G401 (cell line): ENCODE results near the gene NEK6. TPM values are rescaled to one million over a fixed set of nuclear protein-coding genes. Genes with fewer than 3 reads are reported as not detected.

Experiments
- DNase-seq: peaks from one replicate; pipeline ENCODE4 v3.0.0-alpha.2; 2015; ENCODE audit warnings: low spot score
- in situ Hi-C: cut with HindIII; loops from 2 replicates; pipeline ENCODE4 v1.10.0; 2016; ENCODE audit warnings: low sequenced_read_pairs, mixed read lengths
- total RNA-seq: library from RNA; depleted of rRNA; stranded (reverse); fragments of >200 nt; shearing (Covaris generic); gene quantifications from 2 replicates; pipeline ENCODE4 v1.2.3, GENCODE V29; 2014; rRNA removed

NEK6 gene
- 26.6 and 41.2 TPM in 2 replicates for total RNA-seq

DNA sequence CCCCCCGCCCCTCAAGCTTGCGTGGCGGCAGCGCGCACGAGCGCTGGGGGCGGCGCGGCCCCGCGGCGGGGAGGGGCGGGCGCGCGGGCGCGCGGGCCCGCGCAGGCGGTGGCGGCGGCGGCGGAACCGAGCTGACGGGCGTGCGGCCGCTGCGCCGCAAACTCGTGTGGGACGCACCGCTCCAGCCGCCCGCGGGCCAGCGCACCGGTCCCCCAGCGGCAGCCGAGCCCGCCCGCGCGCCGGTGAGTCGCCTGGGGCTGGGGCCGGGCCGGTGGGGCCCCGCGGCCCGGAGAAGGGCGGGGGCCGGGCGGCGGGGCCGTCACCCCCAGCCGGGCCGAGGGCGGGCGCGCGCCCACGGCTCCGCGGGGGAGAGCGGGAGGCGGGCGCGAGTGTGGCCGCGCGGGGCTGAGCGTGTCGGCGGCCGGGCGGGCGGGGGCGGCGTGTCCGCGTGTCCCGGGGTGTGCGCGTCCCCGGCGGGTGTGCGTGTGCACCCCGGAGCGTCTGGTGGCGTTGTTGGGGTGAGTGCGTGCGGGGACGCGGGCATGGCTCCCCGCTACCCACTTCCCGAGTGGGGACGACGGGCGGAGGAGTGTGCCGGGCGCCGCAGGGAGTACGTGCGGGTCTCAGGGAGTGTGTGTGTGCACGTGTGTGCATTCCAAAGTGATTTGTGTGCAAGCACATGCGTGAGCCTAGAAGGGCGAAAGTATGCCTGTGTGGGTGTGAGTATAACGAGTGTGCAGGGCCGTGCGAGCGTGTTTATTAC lies at the start of gene NEK6:
Gene NEK6, plus strand, starts transcription at position 106 of the 763 bp plus-strand sequence. CDS start 44,016 bp downstream, outside the sequence.
- DNase-seq, result no peak
- in situ Hi-C loops, result no loop called here

DNA sequence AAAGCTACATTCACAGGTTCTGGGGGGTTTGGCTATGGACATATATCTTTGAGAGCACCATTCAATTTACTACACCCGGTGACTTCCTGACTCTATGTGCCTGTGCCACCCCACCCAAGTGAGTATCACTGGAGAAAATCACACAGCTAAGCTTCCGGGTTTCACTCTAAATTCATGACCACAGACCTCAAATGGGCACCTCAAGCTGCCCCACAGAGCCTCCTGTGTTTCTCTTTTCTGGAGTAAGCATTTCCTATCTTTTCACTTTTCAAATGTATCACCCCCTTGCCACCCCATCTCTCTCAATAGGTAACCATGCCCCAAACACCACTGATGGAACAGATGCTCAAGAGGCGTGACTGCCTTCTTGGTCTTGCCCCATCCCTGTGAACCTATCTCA lies 49.2 kb upstream of the NEK6 start:
- DNase-seq, result no peak
- in situ Hi-C loops, result no loop called here

DNA sequence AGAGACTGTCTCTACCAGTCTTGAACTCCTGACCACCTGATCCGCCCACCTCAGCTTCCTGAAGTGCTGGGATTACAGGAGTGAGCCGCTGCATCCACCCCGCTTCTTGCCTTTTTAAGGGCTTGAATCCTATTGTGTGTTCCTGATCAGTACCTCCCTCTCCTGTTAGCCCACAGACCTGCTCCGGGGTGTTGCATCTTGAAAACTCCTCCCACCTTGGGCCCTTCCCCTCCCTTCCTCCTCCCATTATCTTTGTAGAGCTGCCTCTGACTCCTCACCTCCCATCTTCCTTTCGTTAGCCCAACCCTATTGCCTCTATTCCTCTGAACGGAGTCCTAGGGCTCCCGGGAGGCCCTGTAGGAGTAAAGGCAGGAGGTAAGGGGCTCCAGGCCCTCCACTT lies 48.5 kb upstream of the NEK6 start:
- in situ Hi-C loops, result no loop called here

DNA sequence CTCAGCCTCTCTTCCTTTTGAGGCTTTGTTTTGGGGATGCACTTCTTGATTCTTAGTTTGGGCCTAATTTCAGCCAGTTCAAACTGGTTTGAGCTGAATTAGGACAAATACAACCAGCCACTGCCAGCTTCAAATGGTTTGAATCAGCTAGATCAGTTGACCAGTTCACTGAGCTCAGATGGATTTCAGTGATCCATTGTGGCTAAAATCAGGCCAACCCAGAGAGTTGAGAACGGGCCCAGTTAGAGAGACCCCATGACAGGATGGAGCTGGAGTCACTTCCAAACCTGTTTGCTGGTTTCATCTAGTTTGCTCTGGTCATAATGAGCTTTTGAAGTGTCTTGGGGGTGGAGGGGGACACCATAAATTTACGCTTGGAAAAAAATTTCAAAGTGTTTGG lies 48.0 kb upstream of the NEK6 start:
- DNase-seq, result no peak
- in situ Hi-C loops, result no loop called here

More for the DNA sequence above, 48.5 kb upstream of the NEK6 start:
- DNase-seq, result no peak

DNA sequence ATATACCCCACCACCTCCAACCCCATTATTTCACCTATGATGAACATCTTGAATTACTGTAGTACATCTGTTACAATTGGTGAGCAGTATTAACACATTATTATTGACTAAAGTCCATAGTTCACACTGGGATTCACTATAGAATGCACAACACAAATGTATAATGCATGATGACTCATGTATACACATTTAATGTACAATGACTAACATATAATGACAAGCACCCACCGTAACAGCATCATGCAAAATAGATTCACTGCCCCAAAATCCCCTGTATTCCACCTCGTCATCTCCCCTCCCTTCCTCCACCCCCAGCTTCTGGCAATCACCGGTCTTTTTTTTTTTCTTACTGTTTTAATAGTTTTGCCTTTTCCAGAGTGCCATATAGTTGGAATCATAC lies 47.1 kb upstream of the NEK6 start:
- no peak for DNase-seq
- in situ Hi-C loops, result no loop called here

DNA sequence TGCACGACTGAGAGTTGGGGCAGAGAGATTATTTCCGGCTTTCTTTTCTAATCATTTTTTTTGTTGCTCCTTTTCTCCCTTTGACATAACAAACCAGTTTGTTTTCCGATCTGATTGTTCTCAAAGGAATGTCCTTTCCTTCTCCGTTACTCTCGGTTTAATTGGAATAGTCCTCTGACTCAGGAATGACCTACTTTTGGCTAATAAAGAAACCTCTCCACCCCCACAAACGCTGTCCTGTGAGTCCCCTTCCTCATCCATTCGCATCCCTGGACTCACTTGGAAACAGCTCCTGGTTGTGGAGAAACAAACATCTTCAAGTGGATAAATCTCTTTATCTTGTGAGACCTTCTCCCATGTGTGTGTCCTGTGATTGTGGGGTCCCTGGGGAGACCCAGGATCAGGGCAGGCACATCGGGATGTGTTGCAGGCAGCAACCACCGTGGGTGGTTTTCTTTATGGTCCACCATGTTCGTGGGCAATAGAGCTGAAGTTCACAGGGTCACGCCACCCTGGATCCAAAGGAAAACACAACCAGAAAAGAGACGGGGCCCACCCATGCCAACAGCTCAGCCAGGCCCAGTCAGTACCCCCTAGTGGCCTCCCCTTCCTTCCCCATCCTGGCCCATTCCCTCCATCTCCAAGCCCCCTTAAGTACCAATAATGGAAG lies 45.2 kb upstream of the NEK6 start:
- no peak for DNase-seq
- in situ Hi-C loops, result no loop called here

DNA sequence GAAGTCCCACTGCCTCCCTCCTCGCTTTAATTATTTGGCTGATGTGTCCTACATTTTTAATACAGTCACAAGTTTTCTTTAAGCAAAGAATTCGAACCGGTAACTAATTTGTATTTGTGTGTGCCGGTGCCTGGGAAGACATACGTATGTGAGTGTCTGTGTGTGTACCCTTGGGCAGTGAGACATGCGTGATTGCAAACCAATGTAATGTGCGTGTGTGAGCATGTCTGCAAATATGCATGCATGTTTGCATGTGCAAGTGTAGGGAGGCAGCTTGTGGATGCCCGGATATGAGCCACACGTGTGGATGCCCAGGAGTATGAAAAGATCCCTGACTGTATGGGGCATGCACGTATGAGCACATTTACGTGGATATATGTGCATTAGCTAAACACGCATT lies 44.4 kb upstream of the NEK6 start:
- in situ Hi-C loops, result no loop called here
- no peak for DNase-seq

DNA sequence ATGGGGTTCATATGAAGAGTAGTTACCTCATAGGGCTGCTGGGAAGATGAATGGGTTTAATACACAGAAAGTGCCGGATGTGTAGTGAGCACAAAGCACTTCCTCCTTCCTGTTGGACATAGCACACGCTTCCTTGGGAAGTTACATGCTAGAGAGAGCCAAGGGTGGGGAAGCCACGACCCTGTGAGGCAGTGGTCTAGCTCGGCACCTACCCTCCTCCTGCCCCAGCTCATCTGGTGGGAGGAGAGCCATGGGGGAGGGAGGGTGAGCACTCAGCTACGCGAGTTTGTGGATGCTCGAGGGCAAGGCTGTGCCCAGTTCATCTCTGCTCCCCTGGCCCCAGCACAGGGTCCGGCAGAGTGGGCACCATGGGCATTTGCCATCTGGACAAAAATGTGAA lies 43.6 kb upstream of the NEK6 start:
- in situ Hi-C loops, result no loop called here
- no peak for DNase-seq

DNA sequence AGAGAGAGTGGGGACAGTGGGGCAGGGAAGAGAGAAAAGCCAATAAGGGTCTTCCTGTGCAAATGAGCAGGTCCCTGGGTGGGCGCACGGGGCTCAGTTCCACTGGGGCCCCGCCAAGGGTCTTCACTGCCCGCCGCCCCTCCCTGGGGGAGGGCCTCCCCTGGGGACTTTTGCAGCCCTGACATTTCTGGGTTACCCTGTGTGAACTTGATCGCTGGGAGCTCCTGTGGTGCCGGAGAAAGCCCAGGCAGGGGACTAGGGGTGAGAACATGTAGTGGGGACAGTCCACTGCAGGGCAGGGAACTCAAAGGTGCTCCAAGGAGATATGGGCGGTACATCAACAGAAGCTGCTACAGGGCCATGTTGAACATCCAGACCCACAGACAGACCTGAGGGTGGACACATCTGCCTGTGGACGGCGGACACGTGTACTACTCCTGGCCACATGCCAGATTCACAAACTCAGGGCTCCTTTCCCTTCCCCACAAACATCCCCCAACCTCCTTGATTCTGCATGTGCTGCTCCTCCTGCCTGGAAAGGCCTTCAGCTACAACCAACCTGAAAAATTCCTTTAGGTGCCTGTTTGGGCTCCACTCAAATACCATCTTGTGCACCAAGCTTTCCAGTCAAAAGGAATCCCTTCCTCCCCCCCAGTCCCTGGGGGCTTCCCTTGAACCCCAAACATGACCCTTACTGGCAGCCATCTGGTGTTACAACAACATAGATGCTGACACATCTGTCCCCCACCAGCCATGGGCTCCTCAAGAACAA lies 43.0 kb upstream of the NEK6 start:
- in situ Hi-C loops, result no loop called here
- DNase-seq, result no peak

DNA sequence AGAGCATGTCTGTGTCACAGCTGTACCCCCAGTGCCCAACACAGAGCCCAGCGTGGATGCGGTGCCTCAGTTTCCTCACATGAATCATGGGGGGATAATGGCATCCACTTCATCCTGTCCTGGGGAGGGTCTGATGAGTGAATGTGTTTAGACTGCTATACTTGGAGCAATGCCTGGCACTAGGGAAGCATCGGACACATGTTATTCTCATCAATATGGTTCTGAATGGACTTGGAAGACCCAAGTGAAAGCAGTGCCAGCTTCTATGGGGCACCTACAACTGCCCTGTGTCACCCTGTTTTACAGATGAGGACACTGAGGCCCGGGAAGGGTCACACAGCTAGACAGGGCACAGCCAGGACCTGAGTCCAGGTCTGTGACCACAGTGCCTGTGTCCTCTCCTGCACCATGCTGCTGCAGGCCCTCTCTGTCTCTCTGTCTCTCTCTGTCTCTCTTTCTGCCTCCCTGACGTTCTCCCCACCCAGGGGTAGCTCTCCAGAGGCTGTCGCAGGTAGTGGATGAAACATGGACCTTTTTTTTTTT lies 42.3 kb upstream of the NEK6 start:
- in situ Hi-C loops, result no loop called here
- no peak for DNase-seq

DNA sequence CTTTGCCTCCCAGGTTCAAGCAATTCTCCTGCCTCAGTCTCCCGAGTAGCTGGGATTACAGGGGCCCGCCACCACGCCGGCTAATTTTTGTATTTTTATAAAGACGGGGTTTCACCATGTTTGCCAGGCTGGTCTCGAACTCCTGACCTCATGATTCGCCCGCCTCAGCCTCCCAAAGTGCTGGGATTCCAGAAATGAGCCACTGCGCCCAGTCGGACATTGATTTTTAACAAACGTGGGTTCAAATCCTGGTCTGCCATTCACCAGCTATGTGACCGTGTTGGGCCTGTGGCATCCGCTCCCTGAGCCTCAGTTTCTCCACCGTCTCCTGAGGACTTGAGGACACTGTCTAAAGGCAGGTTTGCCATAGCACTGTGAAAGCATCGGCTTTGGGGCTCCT lies 41.8 kb upstream of the NEK6 start:
- in situ Hi-C loops, result no loop called here

DNA sequence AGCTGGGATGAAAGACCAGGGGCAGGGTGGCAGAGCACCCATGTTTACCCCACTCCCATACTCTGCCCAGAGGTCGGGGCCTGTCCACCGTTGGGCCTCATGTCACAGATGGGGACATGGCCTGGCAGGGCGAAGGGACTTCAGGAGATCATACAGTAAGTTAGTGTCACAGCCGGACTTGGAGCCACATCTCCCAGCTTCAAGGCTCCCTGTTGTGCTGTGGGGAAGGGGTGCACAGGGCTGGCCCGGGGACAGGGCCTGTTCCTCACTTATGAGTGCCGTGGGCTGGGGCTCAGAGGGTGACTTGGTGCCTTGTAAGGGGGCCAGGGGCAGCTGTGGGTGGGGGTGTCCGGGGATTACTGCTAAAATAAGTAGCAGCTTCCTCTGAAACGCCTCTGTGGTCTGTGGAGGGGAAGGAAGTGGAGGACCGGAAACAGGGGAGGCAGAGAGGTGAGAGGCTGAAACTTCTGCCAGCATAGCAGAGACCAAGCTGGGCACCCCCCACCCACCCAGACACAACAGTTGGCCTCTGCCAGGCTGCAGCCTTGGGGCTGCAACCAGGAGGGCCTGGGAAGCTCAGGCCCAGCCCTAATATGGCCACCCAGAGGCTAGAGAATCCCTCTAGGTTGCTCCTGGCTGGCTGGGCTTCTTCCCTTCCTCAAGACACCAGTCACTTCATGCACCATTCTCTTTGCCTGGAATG lies 41.1 kb upstream of the NEK6 start:
- in situ Hi-C loops, result no loop called here
- no peak for DNase-seq

More for the DNA sequence above, 41.8 kb upstream of the NEK6 start:
- DNase-seq, result no peak

DNA sequence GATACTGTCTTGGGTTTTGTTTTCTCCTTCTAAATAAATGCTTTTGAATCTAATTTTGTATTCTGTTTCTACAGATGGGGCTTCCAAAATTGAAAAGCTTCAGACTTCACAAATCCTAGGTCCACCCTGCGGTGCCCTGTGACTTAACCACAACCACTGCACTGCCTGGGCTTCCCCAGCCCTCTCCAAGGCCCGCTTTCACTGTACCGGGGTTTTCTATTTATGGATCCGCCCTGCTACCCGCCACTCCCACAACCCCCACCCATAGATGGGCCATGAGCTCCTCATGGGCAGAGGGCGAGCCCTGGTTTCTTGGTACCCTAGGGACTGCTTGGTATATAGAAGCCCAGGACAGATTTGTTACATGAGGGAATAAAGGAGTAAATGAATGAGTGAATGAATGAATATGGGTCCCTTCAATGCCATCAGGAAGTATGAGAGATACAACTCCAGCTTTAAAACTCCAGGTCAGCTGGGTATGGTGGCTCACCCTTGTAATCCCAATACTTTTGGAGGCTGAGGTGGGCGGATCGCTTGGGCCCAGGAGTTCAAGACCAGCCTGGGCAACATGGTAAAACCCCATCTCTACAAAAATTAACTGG lies 39.8 kb upstream of the NEK6 start:
- DNase-seq, result no peak
- in situ Hi-C loops, result no loop called here

DNA sequence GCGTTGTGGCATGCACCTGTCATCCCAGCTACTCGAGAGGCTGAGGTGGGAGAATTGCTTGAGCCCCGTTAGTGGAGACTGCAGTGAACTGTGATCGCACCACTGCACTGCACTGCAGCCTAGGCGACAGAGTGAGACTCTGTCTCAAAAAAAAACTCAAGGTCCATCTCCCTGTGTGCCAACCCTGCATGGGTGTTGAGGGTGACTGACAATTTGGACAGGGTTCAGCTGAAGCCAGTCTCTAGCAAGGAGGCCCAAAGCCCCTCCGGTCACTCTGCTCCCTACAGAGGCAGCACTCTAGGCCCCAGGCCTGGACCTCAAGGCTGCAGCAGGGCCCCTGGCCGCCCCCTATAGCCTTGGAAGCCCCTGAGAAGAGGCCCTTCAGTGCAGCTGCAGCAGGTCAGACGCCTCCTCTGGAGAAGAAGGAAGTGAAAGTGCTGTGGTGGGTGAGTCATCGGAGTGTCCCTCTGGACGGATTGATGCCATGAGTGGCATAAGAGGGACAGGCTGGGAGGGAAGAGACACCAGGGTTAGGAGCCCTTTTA lies 39.2 kb upstream of the NEK6 start:
- in situ Hi-C loops, result no loop called here

DNA sequence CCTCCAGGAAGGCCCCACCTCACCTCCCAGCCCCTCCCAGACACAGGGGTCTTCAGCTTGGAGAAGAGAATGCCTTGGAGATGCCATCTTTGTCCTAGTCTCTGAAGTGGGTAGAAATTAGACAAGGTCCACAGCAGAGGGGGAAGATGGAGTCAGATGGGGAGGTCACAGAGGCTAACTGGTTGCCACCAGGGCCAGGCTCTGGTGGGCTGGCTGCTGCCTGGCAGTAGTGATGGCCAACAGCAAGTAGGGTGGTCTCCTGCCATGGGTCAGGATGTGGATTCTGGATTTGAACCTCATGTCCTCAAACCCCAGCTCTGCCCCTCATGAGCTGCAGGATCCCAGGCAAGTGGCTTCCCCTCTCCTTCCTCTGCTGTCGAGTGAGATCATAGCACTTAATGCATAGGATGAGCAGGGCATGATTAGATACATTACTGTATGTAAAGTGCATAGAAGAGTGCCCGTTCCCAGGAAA lies 38.7 kb upstream of the NEK6 start:
- in situ Hi-C loops, result no loop called here
- DNase-seq, result no peak

More for the DNA sequence above, 39.2 kb upstream of the NEK6 start:
- DNase-seq, result no peak

DNA sequence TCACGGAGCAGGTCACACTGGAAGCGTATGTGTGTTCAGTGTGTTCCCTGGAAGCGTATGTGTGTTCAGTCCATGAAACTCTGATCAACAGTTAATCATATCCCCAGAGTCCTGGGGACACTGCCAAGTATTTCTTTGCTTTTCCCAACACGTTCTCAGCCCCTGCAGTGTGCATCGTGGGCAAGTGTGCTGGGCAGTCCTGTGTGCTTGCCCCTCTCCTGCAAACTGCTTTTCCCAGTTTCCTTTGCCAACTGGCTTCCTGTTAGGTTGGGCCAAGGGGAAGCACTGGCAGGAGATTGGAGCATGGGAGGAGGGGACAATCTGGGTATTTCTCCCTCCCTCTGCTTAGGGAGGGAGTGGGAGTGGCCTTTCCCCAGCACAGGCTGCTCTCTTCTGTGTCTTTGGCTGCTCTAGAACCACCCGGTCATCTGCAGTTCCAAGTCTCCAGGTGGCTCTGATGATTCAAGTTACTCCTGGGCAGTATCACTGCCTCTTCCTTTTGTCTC lies 36.8 kb upstream of the NEK6 start:
- peak; percentile 21 for DNase-seq
- in situ Hi-C loops, result no loop called here

DNA sequence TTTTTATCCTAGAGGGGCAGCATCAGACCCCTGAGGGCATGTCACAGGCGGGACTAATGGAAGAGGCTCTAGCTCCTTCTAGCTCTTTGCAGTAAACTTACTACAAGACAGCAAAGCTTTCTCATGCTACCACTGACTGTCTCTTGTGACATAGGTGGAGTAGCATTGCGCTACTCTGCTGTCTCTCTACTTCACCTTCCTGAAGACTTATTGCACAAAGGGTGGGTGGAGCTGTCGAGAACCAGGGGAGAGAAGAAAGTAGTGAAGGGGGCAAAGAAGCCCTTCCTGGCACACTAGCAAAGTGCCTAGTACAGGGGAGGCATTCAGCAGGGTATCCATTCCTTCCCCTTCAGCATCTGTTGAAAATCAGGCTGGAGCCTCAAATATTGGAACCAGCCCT lies 36.1 kb upstream of the NEK6 start:
- no peak for DNase-seq
- in situ Hi-C loops, result no loop called here

DNA sequence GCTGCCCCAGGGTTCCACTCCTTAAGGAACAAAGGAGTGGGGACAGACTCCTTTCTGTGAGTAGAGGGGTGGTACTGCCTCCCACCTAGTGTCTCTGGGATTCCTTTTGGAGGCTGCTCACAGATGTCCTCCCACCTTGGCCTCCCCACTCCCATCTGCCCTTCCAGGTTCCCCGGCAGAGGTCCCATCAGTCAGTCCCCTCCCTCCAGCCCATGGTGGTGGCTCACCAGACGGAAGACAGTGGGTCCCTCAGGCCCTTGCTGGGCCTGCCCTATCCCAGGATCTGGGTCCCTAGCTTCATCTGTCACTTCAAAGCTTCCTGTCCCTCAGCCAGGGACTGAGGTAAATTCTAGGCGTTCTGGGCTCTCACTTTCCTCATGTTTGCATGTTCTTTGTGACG lies 35.6 kb upstream of the NEK6 start:
- no peak for DNase-seq
- in situ Hi-C loops, result no loop called here
